OCI-LY7 (cell line): ENCODE data around the gene PLSCR5.

Experiments used
- CTCF ChIP-seq: fragments of 200-600 bp; sonication (generic); conservative IDR thresholded peaks from 2 replicates; pipeline ENCODE4 v1.5.1; 2014; ENCODE audit warnings: mild to moderate bottlenecking, antibody characterized with exemption, low read length, moderate library complexity, mixed read lengths
- EZH2phosphoT487 ChIP-seq: fragments of 200-600 bp; sonication (generic); IDR thresholded peaks from 2 replicates; pipeline ENCODE4 v1.6.1; 2018; ENCODE audit warnings: low read depth, borderline replicate concordance, mild to moderate bottlenecking, mixed run types, antibody characterized with exemption, low read length, moderate library complexity, mixed read lengths

- TF ChIP-seq CTCF (no peak), EZH2phosphoT487 (no peak)
Measured at GRCh38 chr3:146585156-146585555, 20.0 kb downstream of the PLSCR5 start.
